H9 (cell line): ENCODE results near the gene CDK14. TPM values are rescaled to one million over a fixed set of nuclear protein-coding genes. Genes with fewer than 3 reads are reported as not detected.

Experiments
- DNase-seq: peaks from one replicate; pipeline ENCODE4 v3.0.0-alpha.2; 2017
- H2AFZ ChIP-seq: one replicate; pipeline ENCODE4 v1.6.1; 2013; ENCODE audit warnings: mild to moderate bottlenecking, low read length, control low read depth, moderate library complexity
- H2AK5ac ChIP-seq: 2 replicates; pipeline ENCODE4 v1.6.1; 2013; ENCODE audit warnings: low read length, control low read depth, mixed read lengths; ENCODE audit not compliant: insufficient read length
- H2BK120ac ChIP-seq: one replicate; pipeline ENCODE4 v1.6.1; 2013; ENCODE audit warnings: low read depth, mild to moderate bottlenecking, low read length, control low read depth, inconsistent platforms; ENCODE audit not compliant: poor library complexity, severe bottlenecking
- H2BK12ac ChIP-seq: 2 replicates; pipeline ENCODE4 v1.6.1; 2013; ENCODE audit warnings: low read length, control low read depth, mixed read lengths, low read depth; ENCODE audit not compliant: insufficient read length
- H2BK15ac ChIP-seq: 2 replicates; pipeline ENCODE4 v1.6.1; 2013; ENCODE audit warnings: low read depth, low read length, control low read depth
- H2BK20ac ChIP-seq: one replicate; pipeline ENCODE4 v1.6.1; 2013; ENCODE audit warnings: low read depth, mild to moderate bottlenecking, low read length, control low read depth, inconsistent platforms; ENCODE audit not compliant: poor library complexity, severe bottlenecking
- H2BK5ac ChIP-seq: 2 replicates; pipeline ENCODE4 v1.6.1; 2013; ENCODE audit warnings: low read length, control low read depth, mixed read lengths; ENCODE audit not compliant: insufficient read length
- H3K14ac ChIP-seq: 2 replicates; pipeline ENCODE4 v1.6.1; 2013; ENCODE audit warnings: low read length, control low read depth; ENCODE audit not compliant: insufficient read depth
- H3K18ac ChIP-seq: 2 replicates; pipeline ENCODE4 v1.6.1; 2013; ENCODE audit warnings: low read depth, mild to moderate bottlenecking, mixed read lengths, low read length, control low read depth; ENCODE audit not compliant: insufficient read length
- H3K23ac ChIP-seq: 2 replicates; pipeline ENCODE4 v1.6.1; 2013; ENCODE audit warnings: low read length, control low read depth, mixed read lengths, low read depth; ENCODE audit not compliant: insufficient read length
- H3K23me2 ChIP-seq: 2 replicates; pipeline ENCODE4 v1.6.1; 2013; ENCODE audit warnings: low read depth, mild to moderate bottlenecking, mixed read lengths, low read length, control low read depth; ENCODE audit not compliant: insufficient read length, poor library complexity, severe bottlenecking
- H3K27ac ChIP-seq: 2 replicates; pipeline ENCODE4 v1.5.1; 2013; ENCODE audit warnings: low read length, control low read depth, mixed read lengths, low read depth; ENCODE audit not compliant: insufficient read length
- H3K27me3 ChIP-seq: 2 replicates; pipeline ENCODE4 v1.6.1; 2013; ENCODE audit warnings: low read length, control low read depth, inconsistent platforms; ENCODE audit not compliant: insufficient read depth
- H3K4ac ChIP-seq: 2 replicates; pipeline ENCODE4 v1.6.1; 2013; ENCODE audit warnings: low read depth, mild to moderate bottlenecking, control low read depth, inconsistent platforms, low read length, moderate library complexity
- H3K4me1 ChIP-seq: 2 replicates; pipeline ENCODE4 v1.6.1; 2013; ENCODE audit warnings: low read length, control low read depth, inconsistent platforms; ENCODE audit not compliant: insufficient read depth
- H3K4me2 ChIP-seq: 2 replicates; pipeline ENCODE4 v1.6.1; 2013; ENCODE audit warnings: low read length, control low read depth, mixed read lengths; ENCODE audit not compliant: insufficient read length, insufficient read depth
- H3K56ac ChIP-seq: 2 replicates; pipeline ENCODE4 v1.6.1; 2013; ENCODE audit warnings: low read depth, mild to moderate bottlenecking, mixed read lengths, low read length, control low read depth; ENCODE audit not compliant: insufficient read length
- H3K79me1 ChIP-seq: 2 replicates; pipeline ENCODE4 v1.6.1; 2013; ENCODE audit warnings: low read depth, mild to moderate bottlenecking, moderate library complexity, low read length, control low read depth, inconsistent platforms; ENCODE audit not compliant: insufficient read depth, poor library complexity, severe bottlenecking
- H3K79me2 ChIP-seq: 2 replicates; pipeline ENCODE4 v1.6.1; 2013; ENCODE audit warnings: low read length, control low read depth, inconsistent platforms; ENCODE audit not compliant: insufficient read depth
- H3K9ac ChIP-seq: 2 replicates; pipeline ENCODE4 v1.6.1; 2013; ENCODE audit warnings: low read length, control low read depth, mixed read lengths; ENCODE audit not compliant: insufficient read length; ENCODE audit errors: extremely low read depth
- H3K9me3 ChIP-seq: one replicate; pipeline ENCODE4 v1.6.1; 2013; ENCODE audit warnings: low read depth, low read length, inconsistent platforms; ENCODE audit not compliant: control insufficient read depth
- H3T11ph ChIP-seq: one replicate; pipeline ENCODE4 v1.6.1; 2013; ENCODE audit warnings: mild to moderate bottlenecking, low read length, control low read depth, inconsistent platforms
- H4K20me1 ChIP-seq: one replicate; pipeline ENCODE4 v1.6.1; 2013; ENCODE audit not compliant: control insufficient read depth, insufficient read length, insufficient read depth
- H4K5ac ChIP-seq: 2 replicates; pipeline ENCODE4 v1.6.1; 2013; ENCODE audit warnings: low read depth, mild to moderate bottlenecking, mixed read lengths, low read length, control low read depth; ENCODE audit not compliant: insufficient read length
- H4K8ac ChIP-seq: replicated peaks from 2 replicates; pipeline ENCODE4 v1.6.1; 2013; ENCODE audit warnings: low read length, control low read depth, mixed read lengths, low read depth; ENCODE audit not compliant: insufficient read length
- H4K91ac ChIP-seq: 2 replicates; pipeline ENCODE4 v1.6.1; 2013; ENCODE audit warnings: low read depth, mild to moderate bottlenecking, moderate library complexity, mixed read lengths, low read length, control low read depth; ENCODE audit not compliant: insufficient read length
- H3K27ac Mint-ChIP-seq, 3 experiments: 2 replicates in 2 of 3; 3 replicates in 1 of 3; pipeline ENCODE4 v1.8.0; 2020 to 2021; ENCODE audit warnings: mixed read lengths in 3 of 3, mild to moderate bottlenecking in 1 of 3, moderate library complexity in 1 of 3
- H3K27me3 Mint-ChIP-seq: 2 replicates; pipeline ENCODE4 v1.8.0; 2021; ENCODE audit warnings: low read depth, mild to moderate bottlenecking, moderate library complexity, mixed read lengths
- H3K36me3 Mint-ChIP-seq, 3 experiments: 2 replicates in 2 of 3; 3 replicates in 1 of 3; pipeline ENCODE4 v1.8.0; 2020 to 2021; ENCODE audit warnings: low read depth in 3 of 3, mixed read lengths in 3 of 3; ENCODE audit not compliant: insufficient read depth in 1 of 3
- H3K4me1 Mint-ChIP-seq, 2 experiments: 2 replicates each; pipeline ENCODE4 v1.8.0; 2020; ENCODE audit warnings: mixed read lengths in 2 of 2
- H3K4me3 Mint-ChIP-seq, 2 experiments: 2 replicates in 1 of 2; 3 replicates in 1 of 2; pipeline ENCODE4 v1.8.0; 2020 to 2021; ENCODE audit warnings: mild to moderate bottlenecking in 2 of 2, mixed read lengths in 2 of 2, moderate library complexity in 1 of 2
- H3K9me3 Mint-ChIP-seq, 2 experiments: 2 replicates in 1 of 2; 3 replicates in 1 of 2; pipeline ENCODE4 v1.8.0; 2020; ENCODE audit warnings: mild to moderate bottlenecking in 2 of 2, mixed read lengths in 2 of 2, moderate library complexity in 1 of 2
- CTCF ChIP-seq: fragments of 200-600 bp; sonication (generic); conservative IDR thresholded peaks from 3 replicates; pipeline ENCODE4 v1.8.0; 2021; ENCODE audit warnings: antibody characterized with exemption, mild to moderate bottlenecking
- WGBS: extraction: QIAGEN DNeasy Blood & Tissue Kit; methylation state at CpG from one replicate; pipeline ENCODE4 v1.1.7; 2013; ENCODE audit warnings: missing lambda C conversion rate, low lambda C conversion rate, mixed read lengths; ENCODE audit not compliant: insufficient read length; ENCODE audit errors: extremely low coverage; 5-methylcytosine and 5-hydroxymethylcytosine counted together
- total RNA-seq: library from RNA; stranded (reverse); gene quantifications from 2 replicates; pipeline ENCODE4 v1.2.1, GENCODE V29; 2021

CDK14 gene
- total RNA-seq, 1 experiment from 2014 or later = 23.9 TPM

GRCh38 chr7:91250706-91251105, 654.6 kb downstream of the CDK14 start:
- no peak for DNase-seq
- no peaks in the 10 kb centered on the region for H4K20me1 ChIP-seq
- H2BK5ac ChIP-seq = no peak overlapping the region
- no peak overlapping the region for H3K14ac ChIP-seq
- no peak overlapping the region for H2BK120ac ChIP-seq
- peaks cover 5% of the 10 kb centered on the region in 2 experiments; a peak in 2 of 5 replicates for H3K9me3 Mint-ChIP-seq
- H4K91ac ChIP-seq = no peak overlapping the region
- H3K4ac ChIP-seq = no peak overlapping the region
- no peak overlapping the region for H4K5ac ChIP-seq
- no peak overlapping the region for H3K27ac ChIP-seq
- H3K56ac ChIP-seq = no peak overlapping the region
- no peak overlapping the region for H3K4me2 ChIP-seq
- no peak overlapping the region for H3K18ac ChIP-seq
- no peak for TF ChIP-seq CTCF
- no peak overlapping the region for H2BK15ac ChIP-seq
- no peaks in the 10 kb centered on the region for H3K9me3 ChIP-seq
- no peak overlapping the region for H2AFZ ChIP-seq
- H4K8ac ChIP-seq = no peak overlapping the region
- no CpG with 5 or more reads among the region's 4 CpGs for WGBS
- no peak overlapping the region for H2AK5ac ChIP-seq
- H3K4me1 ChIP-seq = no peaks in the 10 kb centered on the region
- no peak overlapping the region for H3K27ac Mint-ChIP-seq
- peaks cover 0 to 3% (median 0%) of the 10 kb centered on the region in 3 experiments; a peak in 2 of 7 replicates for H3K36me3 Mint-ChIP-seq
- H3K27me3 ChIP-seq = no peaks in the 10 kb centered on the region
- H3K4me3 Mint-ChIP-seq = no peak overlapping the region
- H3K9ac ChIP-seq = no peak overlapping the region
- H2BK20ac ChIP-seq = no peak overlapping the region
- peaks cover 16% of the 10 kb centered on the region for H3K27me3 Mint-ChIP-seq
- no peak overlapping the region for H2BK12ac ChIP-seq
- no peaks in the 10 kb centered on the region for H3K79me1 ChIP-seq
- H3T11ph ChIP-seq = no peak overlapping the region
- no peaks in the 10 kb centered on the region for H3K4me1 Mint-ChIP-seq
- no peak overlapping the region for H3K23ac ChIP-seq
- H3K23me2 ChIP-seq = no peaks in the 10 kb centered on the region
- no peaks in the 10 kb centered on the region for H3K79me2 ChIP-seq
